Activated naive CD4-positive, alpha-beta T cell treated with anti-CD3 and anti-CD28 coated beads, Interleukin-2, amount 10 ng/mL, durations not matched to agents 5 hours and 36 hours (primary cell): ENCODE measurements around the gene MTMR4. TPM values are rescaled to one million over a fixed set of nuclear protein-coding genes. Genes with fewer than 3 reads are reported as not detected.

Experiments
- total RNA-seq, 2 experiments: library from RNA; stranded (reverse); gene quantifications; one replicate each; pipeline ENCODE4 v1.2.3, GENCODE V29; 2021

Gene MTMR4
- total RNA-seq: 10 to 100 TPM; 46.4 to 49.2 TPM

DNA sequence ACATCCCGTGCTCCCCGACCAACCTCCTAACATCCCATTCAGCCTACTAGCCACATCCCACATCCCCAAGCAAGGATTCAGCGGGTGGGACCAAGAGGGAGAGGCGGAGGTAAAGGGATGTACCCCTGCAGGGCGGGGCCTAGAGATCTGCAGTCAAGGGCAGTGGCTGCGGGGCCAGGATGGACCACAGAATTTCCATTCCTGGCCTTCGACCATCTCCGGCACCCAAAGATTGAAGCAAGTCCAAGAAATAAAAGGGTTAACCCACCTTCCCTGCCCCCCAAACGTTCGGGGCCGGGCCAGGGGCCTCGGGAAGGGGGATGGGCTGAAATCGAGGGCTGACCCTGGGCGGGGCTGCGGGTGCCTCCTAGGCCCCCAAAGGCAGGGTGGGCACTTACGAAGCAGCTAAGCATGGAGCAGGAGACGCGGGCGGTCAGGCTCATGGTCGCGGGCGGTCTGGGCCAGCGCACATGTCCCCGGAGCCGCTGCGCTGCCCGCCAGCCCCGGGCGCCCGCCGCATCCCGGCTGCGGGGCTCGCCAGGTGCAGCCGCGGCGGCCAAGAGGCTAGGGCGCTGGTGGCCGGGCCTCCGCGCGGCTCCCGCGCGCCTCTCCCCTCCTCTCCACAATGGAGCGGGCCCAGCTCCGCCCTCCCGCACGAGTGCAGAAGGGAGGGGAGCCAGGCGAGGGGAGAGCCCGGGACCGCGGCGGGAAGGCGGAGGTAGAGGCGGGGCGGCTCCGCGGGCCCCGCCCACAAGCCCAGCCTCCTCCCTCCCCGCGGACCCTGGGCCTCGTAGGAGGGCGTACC, at the start of gene MTMR4:
MTMR4 (minus strand) TSS at position 674 of the 805 bp plus-strand sequence; CDS start at position 443, 231 bp downstream.

DNA sequence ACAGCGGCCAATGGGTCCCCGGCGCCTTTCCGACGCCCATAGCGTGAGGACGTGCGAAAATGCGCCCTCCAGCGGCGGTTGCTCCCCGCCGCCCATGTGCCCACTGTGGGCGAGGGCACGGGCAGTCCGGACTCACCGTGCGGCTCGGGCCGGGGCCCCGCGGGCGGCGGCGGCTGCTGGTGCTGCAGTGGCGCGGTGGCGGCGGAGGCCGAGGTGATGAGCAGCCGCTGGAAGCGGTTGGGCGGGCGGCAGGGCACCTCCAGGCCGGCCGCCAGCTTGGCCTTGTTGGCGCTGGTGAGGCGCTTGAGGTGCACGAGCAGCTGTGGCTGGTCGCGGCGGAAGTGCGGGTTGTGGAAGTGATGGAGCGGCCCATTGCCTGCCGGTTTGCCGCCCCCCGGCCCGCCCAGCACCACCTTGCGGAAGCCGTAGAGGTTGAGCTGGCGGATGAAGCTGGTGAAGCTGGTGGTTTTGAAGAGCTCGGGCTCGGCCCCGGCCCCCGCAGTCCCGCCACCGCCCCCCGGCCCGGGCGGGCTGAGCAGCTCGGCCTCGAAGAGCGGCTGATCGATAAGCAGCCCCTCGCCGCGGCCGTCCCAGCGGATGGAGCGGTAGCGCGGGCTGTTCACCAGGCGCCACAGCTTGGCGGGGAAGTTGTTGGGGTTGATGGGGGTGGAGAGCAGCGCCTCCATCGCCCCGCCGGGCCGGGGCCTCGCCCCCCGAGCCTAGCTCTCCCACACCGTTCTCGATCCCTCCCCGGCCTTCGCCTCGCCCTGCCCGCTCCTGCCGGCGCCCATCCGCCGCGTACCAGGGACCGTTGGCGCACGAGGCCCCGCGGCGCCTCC, 26.6 kb downstream of the MTMR4 start, which contains the start of gene HSF5:
HSF5 (minus strand) TSS at position 820 of the 839 bp plus-strand sequence; CDS start at position 686, 134 bp downstream.

Other genes starting within 250 kb of the MTMR4 start
- not detected for gene MPO, start 233.7 kb downstream of the MTMR4 start, total RNA-seq
- 10 to 100 TPM; 35.2 to 42.0 TPM for gene TSPOAP1, start 185.8 kb downstream of the MTMR4 start, total RNA-seq
- 10 to 100 TPM; 64.7 to 69.2 TPM for gene SUPT4H1, start 162.4 kb downstream of the MTMR4 start, total RNA-seq
- under 1 TPM; 0.07 to 0.38 TPM for gene RNF43, start 97.1 kb downstream of the MTMR4 start, total RNA-seq
- under 1 TPM; 0.73 to 0.79 TPM for gene HSF5, start 26.2 kb downstream of the MTMR4 start, total RNA-seq
- gene TEX14, start 177.4 kb upstream of the MTMR4 start, total RNA-seq: under 1 TPM; 0.35 to 0.55 TPM
- 10 to 100 TPM; 47.0 to 49.7 TPM for gene RAD51C, start 178.0 kb upstream of the MTMR4 start, total RNA-seq
- gene PPM1E, start 241.2 kb upstream of the MTMR4 start, total RNA-seq: not detected